Measurements from ENCODE around the gene TMSB10. TPM values are rescaled to one million over a fixed set of nuclear protein-coding genes. Genes with fewer than 3 reads are reported as not detected.
"Not testable (repeated sequence)": the region's sequence is repeated elsewhere in the genome, so short reads cannot be mapped to it uniquely, and the experiment has no call there.

Gene TMSB10
- total RNA-seq, 2 experiments from 2014 or later: 5,491 to 5,845 TPM

DNA sequence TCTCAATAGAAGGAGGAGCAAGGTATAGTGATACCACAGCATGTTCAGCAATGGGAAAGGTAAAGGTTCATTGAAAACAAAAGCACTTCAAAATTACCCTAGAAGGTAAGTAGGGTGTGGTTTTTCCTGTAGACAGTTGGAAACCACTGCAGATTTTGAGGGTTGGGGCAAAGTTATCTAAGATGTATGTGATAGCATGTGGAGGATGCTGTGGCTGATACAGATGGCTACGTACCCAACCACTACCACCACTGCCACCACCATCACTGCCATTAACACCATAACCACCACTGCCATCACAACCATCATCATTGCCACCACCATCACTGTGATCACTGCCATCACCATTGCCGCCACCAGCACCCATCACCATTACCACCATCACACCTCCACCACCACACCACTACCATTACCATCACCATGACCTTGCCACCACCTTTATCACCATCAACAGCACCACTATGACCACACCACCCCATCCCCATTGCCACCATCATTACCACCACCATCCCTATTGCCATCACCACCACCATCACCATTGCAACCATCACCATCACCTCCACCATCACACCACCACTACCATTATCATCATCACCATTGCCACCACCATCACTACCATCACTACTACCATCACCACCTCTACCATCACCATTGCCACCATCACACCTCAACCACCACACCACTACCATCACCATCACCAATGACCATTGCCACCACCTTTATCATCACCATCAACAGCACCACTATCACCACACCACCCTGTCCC lies 3.7 kb downstream of the TMSB10 start:
- DNase-seq: peak; percentile 83
- POLR2A ChIA-PET: interaction anchor here (0.7 to 1.3 kb wide), 4 partner anchors 10 to 93 kb away, joined by 3 to 11 read pairs (median 4); no protein-coding TSS in a partner anchor

GRCh38 chr2:84911135-84911678 lies 5.8 kb downstream of the TMSB10 start:
- Mint-ChIP-seq H3K36me3 (ENCODE audit: low read depth) (peaks cover 45% of the 10 kb centered on the region), H3K9me3 (peaks cover 23% of the 10 kb centered on the region), H3K27ac (no peak overlapping the region), H3K27me3 (no peaks in the 10 kb centered on the region), H3K4me1 (peaks cover 63% of the 10 kb centered on the region), H3K4me3 (no peak overlapping the region)
- POLR2A ChIA-PET: no interaction called here
- CTCF ChIA-PET: interaction anchor here (1.5 kb wide), 1 partner anchor 14 kb away, joined by 5 read pairs; no protein-coding TSS in a partner anchor
- no peak for DNase-seq

More for the DNA sequence above, 3.7 kb downstream of the TMSB10 start:
- Mint-ChIP-seq H3K9me3 (peaks cover 23% of the 10 kb centered on the region), H3K36me3 (ENCODE audit: low read depth) (peaks cover 50% of the 10 kb centered on the region), H3K27me3 (no peaks in the 10 kb centered on the region), H3K4me3 (peak overlapping the region; percentile 91), H3K27ac (peak overlapping the region; percentile 93), H3K4me1 (peaks cover 65% of the 10 kb centered on the region)
- CTCF ChIA-PET: interaction anchor here (0.9 to 6.3 kb wide), 4 partner anchors 8 to 27 kb away, joined by 3 to 71 read pairs (median 7); no protein-coding TSS in a partner anchor

- H3K9me3 Mint-ChIP-seq: peaks cover 23% of the 10 kb centered on the region
- ChIA-PET CTCF (interaction anchor here (0.6 to 3.0 kb wide), 4 partner anchors 13 to 329 kb away, joined by 3 to 26 read pairs (median 4); no protein-coding TSS in a partner anchor), POLR2A (no interaction called here)
Observed at GRCh38 chr2:84912984-84913383, 7.5 kb downstream of the TMSB10 start.

DNA sequence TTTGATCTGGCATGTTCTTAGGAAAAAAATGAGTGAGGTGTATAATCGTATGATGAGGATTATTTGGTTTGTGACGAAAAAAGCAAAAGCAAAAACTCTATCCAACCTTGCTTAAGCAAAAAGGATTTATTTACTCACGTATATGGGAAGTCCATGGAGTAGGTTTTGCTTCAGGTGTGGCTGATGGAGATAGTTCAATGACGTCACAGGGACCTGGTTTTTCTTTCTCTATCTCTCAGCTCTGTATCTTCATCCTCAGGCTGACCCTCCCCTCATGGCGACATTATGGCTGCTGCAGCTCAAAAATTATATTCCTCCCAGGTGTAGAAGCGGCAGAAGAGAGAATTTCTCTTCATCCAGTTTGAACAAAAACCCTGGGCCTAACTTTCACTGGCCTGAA lies 8.9 kb downstream of the TMSB10 start:
- Mint-ChIP-seq H3K4me1 (peaks cover 49% of the 10 kb centered on the region), H3K9me3 (peaks cover 19% of the 10 kb centered on the region), H3K4me3 (no peak overlapping the region), H3K27me3 (no peaks in the 10 kb centered on the region), H3K27ac (no peak overlapping the region), H3K36me3 (ENCODE audit: low read depth) (peaks cover 14% of the 10 kb centered on the region)
- POLR2A ChIA-PET: no interaction called here
- CTCF ChIA-PET: interaction anchor here (3.0 kb wide), 1 partner anchor 12 kb away, joined by 26 read pairs; no protein-coding TSS in a partner anchor
- DNase-seq: no peak

More at GRCh38 chr2:84912984-84913383, 7.5 kb downstream of the TMSB10 start:
- Mint-ChIP-seq H3K4me3 (no peak overlapping the region), H3K27me3 (no peaks in the 10 kb centered on the region), H3K4me1 (peaks cover 52% of the 10 kb centered on the region), H3K36me3 (ENCODE audit: low read depth) (peaks cover 28% of the 10 kb centered on the region), H3K27ac (peak overlapping the region; percentile 60)
- peak; percentile 4 for DNase-seq

DNA sequence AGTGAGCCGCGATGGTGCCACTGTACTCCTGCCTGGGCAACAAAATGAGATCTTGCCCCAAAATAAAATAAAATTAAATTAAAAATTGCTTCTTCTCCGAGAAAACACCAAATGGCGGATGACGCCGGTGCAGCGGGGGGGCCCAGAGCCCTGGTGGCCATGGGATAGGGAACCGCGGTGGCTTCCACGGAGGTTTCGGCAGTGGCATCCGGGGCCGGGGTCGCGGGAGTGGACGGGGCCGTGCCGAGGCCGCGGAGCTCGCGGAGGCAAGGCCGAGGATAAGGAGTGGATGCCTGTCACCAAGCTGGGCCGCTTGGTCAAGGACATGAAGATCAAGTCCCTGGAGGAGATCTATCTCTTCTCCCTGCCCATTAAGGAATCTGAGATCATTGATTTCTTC lies 10.2 kb downstream of the TMSB10 start:
- H3K27me3 Mint-ChIP-seq; POLR2A ChIA-PET; H3K27ac Mint-ChIP-seq; H3K36me3 Mint-ChIP-seq (ENCODE audit: low read depth); DNase-seq; H3K4me3 Mint-ChIP-seq: not testable (repeated sequence)
- peaks cover 10% of the 10 kb centered on the region for H3K9me3 Mint-ChIP-seq
- peaks cover 51% of the 10 kb centered on the region for H3K4me1 Mint-ChIP-seq
- CTCF ChIA-PET: interaction anchor here (0.6 to 0.7 kb wide), 2 partner anchors 16 to 26 kb away, joined by 3 to 4 read pairs; no protein-coding TSS in a partner anchor

GRCh38 chr2:84917821-84918220 lies 12.4 kb downstream of the TMSB10 start:
- POLR2A ChIA-PET: interaction anchor here (0.6 kb wide), 1 partner anchor 373 kb away, joined by 3 read pairs; no protein-coding TSS in a partner anchor
- not testable (repeated sequence) for H3K27ac Mint-ChIP-seq; H3K4me3 Mint-ChIP-seq; DNase-seq; H3K27me3 Mint-ChIP-seq; H3K9me3 Mint-ChIP-seq; H3K36me3 Mint-ChIP-seq (ENCODE audit: low read depth)
- CTCF ChIA-PET: interaction anchor here (0.9 to 3.1 kb wide), 5 partner anchors 8 to 28 kb away, joined by 4 to 14 read pairs (median 11); partner anchors contain the start of gene TMSB10
- H3K4me1 Mint-ChIP-seq: peaks cover 41% of the 10 kb centered on the region

DNA sequence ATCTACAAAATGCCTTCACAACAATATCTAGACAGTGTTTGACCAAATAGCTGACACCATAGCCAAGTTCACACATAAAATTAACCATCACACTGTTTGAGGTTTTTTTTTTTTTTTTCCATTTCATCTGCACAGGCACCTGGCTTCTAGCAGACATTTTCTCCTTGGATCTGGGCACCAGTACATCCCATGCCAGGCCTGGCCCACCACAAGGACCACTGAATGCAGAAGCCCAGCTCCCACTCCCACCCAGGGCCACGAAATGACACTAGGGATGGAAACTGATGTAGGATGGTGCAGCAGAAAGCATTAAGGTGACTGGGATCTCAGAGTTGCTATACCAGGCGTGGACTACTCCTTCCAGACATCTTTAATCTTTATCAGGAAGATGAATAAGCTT lies 13.0 kb downstream of the TMSB10 start:
- CTCF ChIA-PET: interaction anchor here (0.6 to 3.1 kb wide), 4 partner anchors 8 to 31 kb away, joined by 4 to 14 read pairs (median 5); partner anchors contain the start of gene TMSB10
- Mint-ChIP-seq H3K27ac (no peak overlapping the region), H3K36me3 (ENCODE audit: low read depth) (peaks cover 1% of the 10 kb centered on the region), H3K27me3 (no peaks in the 10 kb centered on the region), H3K4me1 (peaks cover 42% of the 10 kb centered on the region), H3K9me3 (no peaks in the 10 kb centered on the region), H3K4me3 (no peak overlapping the region)
- POLR2A ChIA-PET: interaction anchor here (0.6 to 2.6 kb wide), 2 partner anchors 10 to 373 kb away, joined by 3 to 11 read pairs; no protein-coding TSS in a partner anchor
- DNase-seq: no peak

GRCh38 chr2:84919885-84920580 lies 14.6 kb downstream of the TMSB10 start:
- no peaks in the 10 kb centered on the region for H3K27me3 Mint-ChIP-seq
- peaks cover 4% of the 10 kb centered on the region for H3K36me3 Mint-ChIP-seq (ENCODE audit: low read depth)
- CTCF ChIA-PET: interaction anchor here (0.6 to 3.1 kb wide), 9 partner anchors 14 to 460 kb away, joined by 3 to 14 read pairs (median 3); partner anchors contain the start of genes SUCLG1, TMSB10 and TRABD2A
- peak; percentile 29 for DNase-seq
- POLR2A ChIA-PET: interaction anchor here (0.6 to 2.6 kb wide), 3 partner anchors 12 to 38 kb away, joined by 3 to 11 read pairs (median 5); no protein-coding TSS in a partner anchor
- H3K4me3 Mint-ChIP-seq: peak overlapping the region; percentile 13
- H3K27ac Mint-ChIP-seq: peak overlapping the region; percentile 79
- no peaks in the 10 kb centered on the region for H3K9me3 Mint-ChIP-seq
- H3K4me1 Mint-ChIP-seq: peaks cover 44% of the 10 kb centered on the region

DNA sequence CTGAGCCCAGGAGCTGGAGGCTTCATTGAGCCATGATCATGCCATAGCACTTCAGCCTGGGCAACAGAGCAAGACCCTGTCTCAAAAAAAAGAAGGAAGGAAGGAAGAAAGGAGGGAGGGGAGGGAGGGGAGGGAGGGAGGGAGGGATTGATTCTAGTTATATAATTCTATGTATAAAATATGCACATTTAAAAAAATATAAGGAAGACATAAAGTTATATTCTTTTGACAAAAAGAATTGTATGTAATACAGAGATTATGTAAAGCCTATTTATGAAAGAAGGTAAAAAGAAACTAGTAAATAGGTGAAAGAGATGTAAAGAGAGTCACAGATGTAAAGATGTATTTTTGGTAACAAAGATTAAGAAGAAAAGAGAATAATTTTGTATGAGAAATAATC lies 17.6 kb downstream of the TMSB10 start:
- no peak for DNase-seq
- ChIA-PET CTCF (interaction anchor here (1.6 to 6.5 kb wide), 2 partner anchors 15 to 18 kb away, joined by 3 to 179 read pairs; no protein-coding TSS in a partner anchor), POLR2A (no interaction called here)
- H3K27ac Mint-ChIP-seq: no peak overlapping the region
- peaks cover 69% of the 10 kb centered on the region for H3K4me1 Mint-ChIP-seq
- H3K27me3 Mint-ChIP-seq: no peaks in the 10 kb centered on the region
- H3K4me3 Mint-ChIP-seq: no peak overlapping the region
- no peaks in the 10 kb centered on the region for H3K9me3 Mint-ChIP-seq
- H3K36me3 Mint-ChIP-seq (ENCODE audit: low read depth): peaks cover 6% of the 10 kb centered on the region

- H3K27me3 Mint-ChIP-seq: no peaks in the 10 kb centered on the region
- H3K4me1 Mint-ChIP-seq: peaks cover 58% of the 10 kb centered on the region
- peak overlapping the region; percentile 66 for H3K4me3 Mint-ChIP-seq
- H3K27ac Mint-ChIP-seq: peak overlapping the region; percentile 90
- peaks cover 5% of the 10 kb centered on the region for H3K36me3 Mint-ChIP-seq (ENCODE audit: low read depth)
- POLR2A ChIA-PET: interaction anchor here (0.7 to 3.2 kb wide), 4 partner anchors 18 to 1023 kb away, joined by 3 to 21 read pairs (median 5); partner anchors contain the start of gene TMSB10
- CTCF ChIA-PET: interaction anchor here (0.8 to 6.5 kb wide), 30 partner anchors 7 to 456 kb away, joined by 3 to 179 read pairs (median 7); partner anchors contain the start of genes TMSB10 and TRABD2A
- no peaks in the 10 kb centered on the region for H3K9me3 Mint-ChIP-seq
- peak; percentile 79 for DNase-seq
Observed at GRCh38 chr2:84924173-84925106, 19.0 kb downstream of the TMSB10 start.

DNA sequence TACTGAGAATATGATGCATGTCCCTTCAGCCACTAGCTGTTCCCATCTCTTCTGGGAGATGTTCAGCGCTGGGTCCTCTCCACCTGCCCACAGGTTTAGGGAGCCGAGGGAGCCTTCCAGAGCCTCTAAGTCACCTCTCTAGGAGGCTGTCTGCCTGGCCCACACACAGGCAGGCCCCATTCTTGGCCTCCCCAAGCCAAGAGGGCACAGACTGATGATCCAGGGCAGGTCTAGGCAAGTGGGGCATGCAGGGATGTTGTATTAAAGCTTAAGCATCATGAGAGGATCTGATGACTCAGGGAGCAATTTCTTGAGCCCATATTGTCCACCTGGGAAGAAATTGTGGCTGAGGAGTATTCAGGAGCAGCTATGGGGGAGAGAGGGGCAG lies 19.9 kb downstream of the TMSB10 start:
- DNase-seq: no peak
- Mint-ChIP-seq H3K36me3 (ENCODE audit: low read depth) (peaks cover 6% of the 10 kb centered on the region), H3K4me1 (peaks cover 54% of the 10 kb centered on the region), H3K27me3 (no peaks in the 10 kb centered on the region), H3K27ac (peak overlapping the region; percentile 90), H3K9me3 (no peaks in the 10 kb centered on the region), H3K4me3 (peak overlapping the region; percentile 79)
- POLR2A ChIA-PET: interaction anchor here (1.5 to 3.2 kb wide), 4 partner anchors 19 to 43 kb away, joined by 3 to 21 read pairs (median 6); partner anchors contain the start of gene TMSB10
- CTCF ChIA-PET: interaction anchor here (0.6 to 6.5 kb wide), 76 partner anchors 8 to 537 kb away, joined by 3 to 179 read pairs (median 5); partner anchors contain the start of genes KCMF1, SUCLG1, TGOLN2 and TMSB10
